Measurements from ENCODE around the gene ARPC5L. TPM values are rescaled to one million over a fixed set of nuclear protein-coding genes. Genes with fewer than 3 reads are reported as not detected.

Gene ARPC5L
- total and polyA plus RNA-seq, 2 of the 13 experiments (the other 11 are each of a cell fraction or from before 2014, with no cell fraction given) = 29.9 to 33.8 TPM

DNA sequence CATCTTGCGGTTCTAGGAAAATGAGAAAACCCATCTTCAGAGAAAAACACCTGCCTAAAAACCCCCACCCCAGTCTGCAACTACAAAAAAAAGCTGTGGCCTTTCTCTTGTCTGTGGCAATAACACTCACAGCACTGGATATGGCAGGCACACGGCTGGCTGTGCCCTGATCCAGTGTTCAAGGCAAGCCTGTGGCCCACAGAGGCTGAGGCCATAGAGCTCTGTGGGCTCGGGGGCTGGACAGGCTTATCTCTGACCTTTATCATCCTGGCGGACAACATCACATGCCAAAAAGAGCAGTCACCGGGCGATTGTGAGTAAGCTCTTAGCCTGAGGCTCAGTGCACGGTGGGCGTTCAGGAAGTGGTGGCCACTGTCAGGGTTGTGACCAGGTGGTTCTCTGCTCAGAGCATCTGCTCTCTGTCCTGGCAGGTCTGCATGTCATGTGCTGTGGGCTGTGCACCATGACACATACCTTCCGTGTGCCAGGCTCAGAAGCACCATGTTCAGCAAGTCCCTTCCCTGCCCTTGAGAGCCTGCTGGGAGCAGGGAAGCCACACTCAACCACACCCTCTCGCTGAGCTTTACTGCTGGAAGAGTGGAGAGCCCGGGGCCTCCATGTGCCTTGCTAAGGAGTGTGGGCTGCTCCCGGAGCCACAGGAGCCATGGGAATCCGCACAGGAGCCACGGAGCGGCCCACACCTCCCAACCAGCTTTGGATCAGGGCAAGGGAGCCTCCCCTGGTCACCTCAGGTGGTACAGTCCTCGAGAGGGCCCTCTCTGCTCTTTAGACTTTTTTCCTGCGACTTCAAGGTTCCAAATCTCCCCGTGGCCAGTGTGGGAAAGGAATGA, 43.3 kb upstream of the ARPC5L start (continued):
- TF ChIP-seq POLR2A (IDR thresholded peaks at IDR 0.05; ENCODE audit: insufficient read depth in 1 of 2, low read depth in 2 of 2, low read length in 2 of 2) (peak; percentile 41 to 67; a peak in 3 of 4 replicates), MYPOP (CRISPR knock-in tag; IDR thresholded peaks at IDR 0.05) (0 out of 2 replicates have a peak, but pooled peaks have one; percentile 36), KLF13 (CRISPR knock-in tag; IDR thresholded peaks at IDR 0.05) (no peak), PITX1 (CRISPR knock-in tag; IDR thresholded peaks at IDR 0.05) (peak; percentile 36; the same call in 1 of the 2 replicates), ZNF704 (CRISPR knock-in tag; IDR thresholded peaks at IDR 0.05; ENCODE audit: borderline replicate concordance) (0 out of 2 replicates have a peak, but pooled peaks have one; percentile 55), ASH2L (IDR thresholded peaks at IDR 0.05; ENCODE audit: insufficient read length, low read depth, low read length) (peak; percentile 45), ZNF605 (CRISPR knock-in tag; IDR thresholded peaks at IDR 0.05) (peak; percentile 50; the same call in 1 of the 2 replicates), ZNF484 (CRISPR knock-in tag; IDR thresholded peaks at IDR 0.05; ENCODE audit: borderline replicate concordance, low read depth) (no peak), ELF3 (CRISPR knock-in tag; IDR thresholded peaks at IDR 0.05) (peak; percentile 69), SMAD1 (CRISPR knock-in tag; IDR thresholded peaks at IDR 0.05; ENCODE audit: borderline replicate concordance, low read depth) (peak; percentile 21; the same call in 1 of the 2 replicates), HIC2 (CRISPR knock-in tag; IDR thresholded peaks at IDR 0.05; ENCODE audit: low read depth) (no peak; the same call in 1 of the 2 replicates), ZNF253 (CRISPR knock-in tag; IDR thresholded peaks at IDR 0.05; ENCODE audit: borderline replicate concordance) (no peak), ZNF124 (CRISPR knock-in tag; IDR thresholded peaks at IDR 0.05) (no peak; the same call in 1 of the 2 replicates), ZNF567 (CRISPR knock-in tag; IDR thresholded peaks at IDR 0.05; ENCODE audit: borderline replicate concordance) (no peak)
- TF ChIP-seq, protein P1, sequence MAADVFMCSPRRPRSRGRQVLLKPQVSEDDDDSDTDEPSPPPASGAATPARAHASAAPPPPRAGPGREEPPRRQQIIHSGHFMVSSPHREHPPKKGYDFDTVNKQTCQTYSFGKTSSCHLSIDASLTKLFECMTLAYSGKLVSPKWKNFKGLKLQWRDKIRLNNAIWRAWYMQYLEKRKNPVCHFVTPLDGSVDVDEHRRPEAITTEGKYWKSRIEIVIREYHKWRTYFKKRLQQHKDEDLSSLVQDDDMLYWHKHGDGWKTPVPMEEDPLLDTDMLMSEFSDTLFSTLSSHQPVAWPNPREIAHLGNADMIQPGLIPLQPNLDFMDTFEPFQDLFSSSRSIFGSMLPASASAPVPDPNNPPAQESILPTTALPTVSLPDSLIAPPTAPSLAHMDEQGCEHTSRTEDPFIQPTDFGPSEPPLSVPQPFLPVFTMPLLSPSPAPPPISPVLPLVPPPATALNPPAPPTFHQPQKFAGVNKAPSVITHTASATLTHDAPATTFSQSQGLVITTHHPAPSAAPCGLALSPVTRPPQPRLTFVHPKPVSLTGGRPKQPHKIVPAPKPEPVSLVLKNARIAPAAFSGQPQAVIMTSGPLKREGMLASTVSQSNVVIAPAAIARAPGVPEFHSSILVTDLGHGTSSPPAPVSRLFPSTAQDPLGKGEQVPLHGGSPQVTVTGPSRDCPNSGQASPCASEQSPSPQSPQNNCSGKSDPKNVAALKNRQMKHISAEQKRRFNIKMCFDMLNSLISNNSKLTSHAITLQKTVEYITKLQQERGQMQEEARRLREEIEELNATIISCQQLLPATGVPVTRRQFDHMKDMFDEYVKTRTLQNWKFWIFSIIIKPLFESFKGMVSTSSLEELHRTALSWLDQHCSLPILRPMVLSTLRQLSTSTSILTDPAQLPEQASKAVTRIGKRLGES (CRISPR knock-in tag; IDR thresholded peaks at IDR 0.05; ENCODE audit: borderline replicate concordance) = no peak
- TF ChIP-seq, protein P2, sequence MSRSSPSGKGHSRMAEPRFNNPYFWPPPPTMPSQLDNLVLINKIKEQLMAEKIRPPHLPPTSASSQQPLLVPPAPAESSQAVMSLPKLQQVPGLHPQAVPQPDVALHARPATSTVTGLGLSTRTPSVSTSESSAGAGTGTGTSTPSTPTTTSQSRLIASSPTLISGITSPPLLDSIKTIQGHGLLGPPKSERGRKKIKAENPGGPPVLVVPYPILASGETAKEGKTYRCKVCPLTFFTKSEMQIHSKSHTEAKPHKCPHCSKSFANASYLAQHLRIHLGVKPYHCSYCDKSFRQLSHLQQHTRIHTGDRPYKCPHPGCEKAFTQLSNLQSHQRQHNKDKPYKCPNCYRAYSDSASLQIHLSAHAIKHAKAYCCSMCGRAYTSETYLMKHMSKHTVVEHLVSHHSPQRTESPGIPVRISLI (CRISPR knock-in tag; IDR thresholded peaks at IDR 0.05; ENCODE audit: borderline replicate concordance) = peak; percentile 26; the same call in 1 of the 2 replicates
- TF ChIP-seq, protein P3, sequence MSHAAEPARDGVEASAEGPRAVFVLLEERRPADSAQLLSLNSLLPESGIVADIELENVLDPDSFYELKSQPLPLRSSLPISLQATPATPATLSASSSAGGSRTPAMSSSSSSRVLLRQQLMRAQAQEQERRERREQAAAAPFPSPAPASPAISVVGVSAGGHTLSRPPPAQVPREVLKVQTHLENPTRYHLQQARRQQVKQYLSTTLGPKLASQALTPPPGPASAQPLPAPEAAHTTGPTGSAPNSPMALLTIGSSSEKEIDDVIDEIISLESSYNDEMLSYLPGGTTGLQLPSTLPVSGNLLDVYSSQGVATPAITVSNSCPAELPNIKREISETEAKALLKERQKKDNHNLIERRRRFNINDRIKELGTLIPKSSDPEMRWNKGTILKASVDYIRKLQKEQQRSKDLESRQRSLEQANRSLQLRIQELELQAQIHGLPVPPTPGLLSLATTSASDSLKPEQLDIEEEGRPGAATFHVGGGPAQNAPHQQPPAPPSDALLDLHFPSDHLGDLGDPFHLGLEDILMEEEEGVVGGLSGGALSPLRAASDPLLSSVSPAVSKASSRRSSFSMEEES (CRISPR knock-in tag; IDR thresholded peaks at IDR 0.05) = peak; percentile 81
